Effector CD4-positive, alpha-beta T cell (primary cell): ENCODE measurements around the gene ZNF609.
A peak's percentile ranks its signal among the peaks of the same experiment; 100 is the strongest.

Experiments used
- DNase-seq: peaks from one replicate; pipeline ENCODE4 v3.0.0-alpha.2; 2020

The ZNF609 gene

DNA sequence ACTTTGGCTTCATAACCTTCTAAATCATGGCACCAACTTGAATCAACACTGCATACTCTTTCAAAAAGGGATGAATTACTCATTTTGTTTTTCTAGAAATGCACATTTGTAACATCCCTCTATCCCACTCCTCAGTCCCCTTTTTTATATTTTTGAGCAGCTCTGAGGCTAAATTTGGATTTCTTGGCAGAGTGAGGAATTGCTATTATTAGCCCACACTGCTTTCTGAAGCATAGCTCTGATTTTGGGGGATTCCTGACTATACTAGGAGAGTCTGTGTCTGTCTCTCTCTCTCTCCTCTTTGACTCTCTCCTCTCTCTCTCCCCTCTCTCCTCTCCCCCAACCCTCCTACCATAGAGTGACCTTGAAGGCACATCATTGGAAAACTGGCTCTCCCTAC, 238.4 kb downstream of the ZNF609 start:
- no peak for DNase-seq

DNA sequence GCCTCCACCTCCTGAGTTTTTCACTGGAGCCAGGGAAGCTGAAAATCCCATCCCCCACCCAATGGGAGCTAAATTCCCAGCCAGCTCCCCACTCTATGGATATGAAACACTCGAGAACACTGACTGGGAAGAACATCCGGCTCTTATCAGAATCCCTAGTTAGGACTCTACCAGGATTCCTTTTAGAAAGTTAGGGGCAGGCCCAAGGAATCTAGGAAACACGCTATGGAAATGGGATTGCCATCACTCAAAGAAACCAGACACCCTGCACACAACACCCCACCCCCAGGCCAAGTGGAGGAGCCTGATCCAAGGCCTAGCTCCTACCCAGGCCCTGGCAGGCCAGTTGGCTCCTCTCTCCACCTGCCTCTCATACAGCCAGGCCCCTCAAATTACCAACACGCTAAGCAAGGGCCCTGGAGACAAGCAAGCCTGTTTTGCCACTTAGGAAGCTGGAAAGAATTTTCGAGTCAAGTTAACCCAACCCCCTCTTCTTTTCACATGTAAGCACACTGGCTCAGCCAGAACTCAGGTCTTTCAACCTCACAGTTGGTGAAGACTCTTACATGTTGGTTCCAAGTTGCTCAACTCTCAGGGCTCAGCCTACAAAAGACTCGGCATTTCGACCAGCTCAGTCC, 239.5 kb downstream of the ZNF609 start:
- no peak for DNase-seq

DNA sequence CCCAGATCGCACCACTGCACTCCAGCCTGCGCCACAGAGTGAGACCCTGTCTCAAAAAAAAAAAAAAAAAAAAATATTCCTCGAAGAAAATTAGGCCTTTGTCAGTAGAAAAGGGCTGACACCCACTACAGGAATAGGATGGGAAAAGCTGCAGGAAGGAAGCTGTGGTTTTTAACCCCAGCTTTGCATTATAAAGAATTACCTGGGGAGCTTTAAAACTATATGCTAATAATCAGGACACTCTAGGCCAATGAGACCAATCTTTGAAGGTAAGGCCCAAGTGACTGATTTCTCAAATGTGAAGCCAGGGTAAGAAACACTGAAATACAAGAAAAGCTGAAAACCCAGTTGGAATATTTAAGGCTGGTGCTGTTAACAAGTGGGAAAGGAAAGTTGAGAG, 240.7 kb downstream of the ZNF609 start:
- DNase-seq = no peak

DNA sequence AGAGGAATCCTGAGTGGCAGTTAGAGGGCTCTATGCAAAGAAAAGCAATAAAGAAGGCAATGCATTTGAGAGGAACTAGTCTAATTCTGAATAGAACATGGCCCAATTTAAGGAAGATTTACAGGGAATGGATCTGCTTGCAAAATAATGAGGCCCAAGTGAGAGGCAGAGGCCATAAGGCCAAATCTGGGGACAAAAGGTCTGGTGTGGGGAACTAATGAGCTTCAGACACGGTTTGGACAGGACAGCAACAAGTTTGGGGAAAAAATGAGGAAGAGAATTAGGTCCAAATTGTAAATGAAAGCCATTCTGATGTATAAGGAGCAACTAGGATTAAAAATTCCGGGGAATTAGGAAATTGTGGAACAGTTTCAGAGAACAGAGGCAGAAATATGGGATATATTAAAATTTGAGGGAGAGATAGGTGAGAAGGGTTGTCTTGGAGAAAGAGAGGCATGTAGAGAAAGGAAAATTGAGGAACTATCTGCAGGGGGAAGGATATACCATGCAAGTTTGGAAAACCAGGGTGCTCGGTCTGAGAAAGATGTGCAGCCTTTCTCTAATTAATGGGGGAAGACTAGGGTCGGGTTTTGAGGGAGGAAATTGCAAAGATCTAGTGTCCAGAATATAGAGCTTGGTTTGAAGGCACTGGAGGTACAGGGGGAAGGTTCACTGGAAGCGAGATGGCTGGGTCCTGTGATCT, 241.3 kb downstream of the ZNF609 start:
- DNase-seq = no peak

DNA sequence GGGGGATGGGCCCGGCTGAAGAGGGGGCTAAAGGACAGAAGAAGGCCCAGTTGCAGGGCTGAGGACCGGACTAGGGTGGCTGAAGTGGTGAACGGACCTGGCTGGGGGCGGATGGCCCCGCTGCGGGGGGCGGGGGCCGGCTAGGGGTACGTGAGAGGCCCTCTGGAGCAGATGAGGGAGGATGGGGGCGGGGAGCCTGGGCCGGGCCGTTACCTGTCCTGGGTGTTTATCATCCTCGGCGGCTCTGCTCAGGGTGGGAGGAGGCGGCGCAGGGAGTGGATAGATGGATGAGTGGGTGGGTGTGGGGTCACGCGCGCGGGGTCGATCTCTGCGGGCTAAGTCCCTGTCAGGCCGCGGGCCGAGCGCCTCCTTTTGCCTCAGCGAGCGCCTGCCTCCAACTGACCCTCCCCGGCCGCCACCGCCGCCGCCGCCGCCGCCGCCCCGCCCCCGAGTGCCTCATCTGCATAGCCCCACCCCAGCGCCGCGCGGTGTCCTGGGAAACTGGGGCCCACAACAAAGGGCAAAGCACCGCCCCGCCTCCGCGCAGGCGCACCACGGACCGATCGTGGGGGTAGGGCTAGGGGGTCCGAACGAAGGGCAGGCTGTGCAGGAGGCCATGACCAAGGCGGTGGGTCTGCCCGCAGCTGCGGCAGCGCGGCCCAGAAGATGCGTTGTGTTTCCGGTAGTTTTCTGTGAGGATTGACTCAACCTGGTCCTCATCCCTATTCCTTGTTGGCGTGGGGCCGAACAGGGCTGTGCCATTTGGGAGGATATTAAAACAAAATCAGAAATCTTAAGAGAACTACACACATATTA, 242.6 kb downstream of the ZNF609 start:
- DNase-seq = peak; percentile 94

DNA sequence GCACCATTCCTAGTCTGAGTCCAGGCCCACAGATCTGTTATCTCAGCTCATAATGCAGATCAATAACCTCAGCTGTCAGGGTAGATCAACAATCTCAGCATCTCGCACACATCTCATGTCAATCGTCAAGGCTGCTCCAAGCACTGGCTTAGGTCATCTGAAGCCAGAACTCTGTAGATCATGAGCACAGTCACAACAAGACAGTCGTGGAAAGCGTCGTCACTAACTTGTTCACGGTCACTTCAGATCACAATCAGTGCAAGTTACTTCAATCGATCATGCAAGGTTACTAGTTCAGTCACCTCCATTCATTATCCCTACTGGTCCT, 243.2 kb downstream of the ZNF609 start:
- no peak for DNase-seq

DNA sequence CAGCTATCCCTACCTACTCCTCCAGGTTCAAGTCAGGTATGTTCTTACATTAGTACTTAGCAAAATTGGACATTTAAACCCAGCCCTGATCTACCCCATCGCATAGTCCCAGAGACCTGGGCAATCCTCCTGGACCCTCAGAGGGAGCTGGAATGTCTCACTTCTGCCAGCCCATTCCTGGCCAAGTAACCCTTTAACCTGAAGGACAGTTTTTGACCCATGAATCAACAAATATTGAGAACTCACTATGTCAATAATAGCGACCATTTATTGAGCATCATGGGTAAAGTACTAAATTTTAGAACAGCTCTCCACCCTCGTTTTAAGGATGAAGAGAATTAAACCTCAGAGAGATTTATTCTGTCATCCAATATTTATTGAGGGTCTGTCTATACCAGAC, 244.6 kb downstream of the ZNF609 start:
- no peak for DNase-seq

DNA sequence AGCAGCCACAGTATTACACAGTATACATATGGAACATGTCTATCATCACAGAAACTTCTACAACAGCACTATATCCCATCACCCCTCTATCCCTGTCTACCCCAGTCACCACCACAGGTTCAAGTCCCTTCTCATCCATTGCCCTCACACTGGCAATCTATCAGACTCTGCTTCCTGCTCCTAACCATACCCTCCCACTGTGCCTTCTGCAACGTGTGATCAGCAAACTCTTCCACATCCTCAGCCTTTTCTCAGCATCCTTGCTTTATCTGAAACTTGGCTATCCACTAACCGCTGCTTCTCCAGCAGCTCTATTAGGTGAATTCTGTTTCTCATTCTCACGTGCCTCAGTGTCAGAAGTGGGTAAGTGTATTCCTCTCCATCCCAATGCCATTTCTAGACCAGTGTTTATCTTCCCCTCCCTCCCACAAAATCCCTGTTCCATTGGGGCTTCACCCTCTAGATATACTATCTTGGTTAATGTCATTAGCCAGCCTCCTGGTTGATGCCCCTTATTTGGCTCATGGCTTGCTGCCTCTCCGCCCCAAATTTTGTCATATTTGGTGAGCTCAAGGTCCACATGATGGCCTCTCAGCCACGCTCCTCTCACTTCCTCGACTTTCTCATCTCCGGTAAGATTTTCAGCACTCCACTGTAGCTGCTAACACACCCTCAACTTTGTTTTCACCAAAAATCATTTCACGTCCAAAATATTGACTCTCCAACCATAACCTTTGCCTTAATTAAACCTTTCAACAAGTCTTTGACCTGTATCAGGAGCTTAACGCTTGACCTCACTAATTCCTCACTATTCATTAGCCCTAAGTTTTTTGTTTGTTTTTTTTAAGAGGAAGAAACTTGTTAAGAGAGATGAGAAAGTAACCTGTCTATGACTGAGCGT, 245.9 kb downstream of the ZNF609 start:
- no peak for DNase-seq

DNA sequence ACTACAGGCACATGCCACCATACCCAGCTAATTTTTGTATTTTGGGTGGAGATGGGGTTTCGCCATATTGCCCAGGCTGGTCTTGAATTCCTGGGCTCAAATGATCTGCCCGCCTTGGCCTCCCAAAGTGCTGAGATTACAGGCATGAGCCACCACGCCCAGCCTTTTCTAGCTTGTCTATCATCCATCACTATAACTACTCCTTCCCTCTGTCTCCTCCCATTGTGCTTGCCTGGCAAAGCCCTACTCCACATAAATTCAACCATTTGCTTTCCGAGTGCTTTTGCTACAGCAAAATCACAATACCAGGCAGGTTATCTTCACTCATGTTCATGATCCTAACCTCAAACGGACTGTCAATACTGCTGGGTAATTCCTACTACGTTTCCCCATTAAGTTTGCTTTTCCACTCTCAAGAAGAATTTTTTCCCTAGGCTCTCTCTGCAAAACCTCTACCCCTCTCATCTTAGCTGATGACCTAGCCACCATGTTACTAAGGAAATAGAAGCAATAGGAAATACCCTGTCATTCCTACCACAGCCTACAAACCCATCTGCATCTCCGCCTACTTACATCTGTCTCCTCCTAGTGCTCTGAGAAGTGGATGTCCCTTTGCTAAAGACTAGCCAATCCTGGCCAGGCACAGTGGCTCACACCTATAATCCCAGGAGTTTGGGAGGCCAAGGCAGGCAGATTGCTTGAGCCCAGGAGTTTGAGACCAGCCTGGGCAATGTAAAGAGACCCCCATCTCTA, 250.5 kb downstream of the ZNF609 start:
- DNase-seq = no peak

DNA sequence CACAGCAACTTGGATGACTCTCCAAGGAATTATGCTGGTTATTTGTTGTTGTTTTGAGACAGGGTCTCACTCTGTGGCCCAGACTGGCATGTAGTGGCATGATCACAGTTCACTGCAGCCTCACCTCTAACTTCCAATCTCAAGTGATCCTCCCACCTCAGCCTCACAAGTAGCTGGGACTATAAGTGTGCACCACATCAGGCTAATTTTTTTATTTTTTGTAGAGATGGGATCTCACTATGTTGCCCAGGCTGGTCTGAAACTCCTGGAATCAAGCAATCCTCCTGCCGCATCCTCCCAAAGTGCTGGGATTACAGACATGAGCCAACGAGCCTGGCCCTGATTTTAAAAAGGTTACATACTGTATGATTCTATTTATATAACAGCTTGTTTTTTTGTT, 252.0 kb downstream of the ZNF609 start:
- DNase-seq = no peak

DNA sequence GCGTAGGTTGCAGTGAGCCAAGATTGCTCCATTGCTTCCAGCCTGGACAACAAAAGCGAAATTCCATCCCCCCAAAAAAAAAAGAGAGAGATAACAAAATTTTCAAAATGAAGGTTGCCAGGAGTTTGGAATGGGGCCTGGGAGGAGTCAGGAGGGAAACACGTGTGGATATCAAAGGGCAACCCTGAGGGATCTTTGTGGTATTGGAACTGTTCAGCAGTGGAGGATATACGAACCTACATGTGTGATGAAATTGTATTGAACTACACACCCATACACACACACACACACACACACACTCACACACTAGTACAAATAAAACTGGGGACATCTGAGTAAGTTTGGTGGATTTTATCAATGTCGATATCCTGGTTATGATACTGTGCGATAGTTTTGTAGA, 253.2 kb downstream of the ZNF609 start:
- DNase-seq = no peak

DNA sequence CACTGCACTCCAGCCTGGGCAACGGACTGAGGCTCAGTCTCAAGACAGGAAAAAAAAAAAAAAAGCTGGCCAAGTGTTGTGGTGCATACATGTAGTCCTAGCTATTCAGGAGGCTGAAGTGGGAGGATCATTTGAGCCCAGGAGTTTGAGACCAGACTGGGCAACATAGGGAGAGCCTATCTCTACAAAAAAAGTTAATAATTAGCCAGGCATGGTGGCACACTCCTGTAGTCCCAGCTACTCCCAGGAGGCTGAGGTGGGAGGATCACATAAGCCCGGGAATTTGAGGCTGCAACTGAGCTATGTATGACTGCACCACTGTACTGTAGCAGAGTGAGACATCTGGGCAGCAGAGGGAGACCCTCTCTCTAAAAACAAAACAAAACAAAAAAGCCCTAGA, 256.1 kb downstream of the ZNF609 start:
- DNase-seq = no peak

DNA sequence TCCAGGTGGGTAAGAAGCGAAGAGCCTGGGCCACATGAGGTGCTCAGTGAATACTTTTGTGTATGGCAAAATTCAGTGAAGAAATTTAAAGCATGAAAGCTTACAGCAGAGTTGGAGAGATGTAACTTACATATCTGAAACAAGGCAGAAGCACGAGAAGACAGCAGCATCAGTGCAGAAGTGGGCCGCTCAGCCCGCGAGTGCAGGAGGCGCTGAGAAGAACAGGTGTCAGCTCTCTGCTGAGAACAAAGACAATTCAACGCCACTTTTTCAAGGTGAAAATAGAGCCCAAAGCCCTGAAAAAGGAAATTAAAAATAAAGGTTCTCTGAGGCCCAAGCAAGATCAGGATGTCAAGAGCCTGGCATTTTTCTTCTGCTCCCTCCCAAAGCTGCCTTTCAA, 256.8 kb downstream of the ZNF609 start:
- DNase-seq = no peak

DNA sequence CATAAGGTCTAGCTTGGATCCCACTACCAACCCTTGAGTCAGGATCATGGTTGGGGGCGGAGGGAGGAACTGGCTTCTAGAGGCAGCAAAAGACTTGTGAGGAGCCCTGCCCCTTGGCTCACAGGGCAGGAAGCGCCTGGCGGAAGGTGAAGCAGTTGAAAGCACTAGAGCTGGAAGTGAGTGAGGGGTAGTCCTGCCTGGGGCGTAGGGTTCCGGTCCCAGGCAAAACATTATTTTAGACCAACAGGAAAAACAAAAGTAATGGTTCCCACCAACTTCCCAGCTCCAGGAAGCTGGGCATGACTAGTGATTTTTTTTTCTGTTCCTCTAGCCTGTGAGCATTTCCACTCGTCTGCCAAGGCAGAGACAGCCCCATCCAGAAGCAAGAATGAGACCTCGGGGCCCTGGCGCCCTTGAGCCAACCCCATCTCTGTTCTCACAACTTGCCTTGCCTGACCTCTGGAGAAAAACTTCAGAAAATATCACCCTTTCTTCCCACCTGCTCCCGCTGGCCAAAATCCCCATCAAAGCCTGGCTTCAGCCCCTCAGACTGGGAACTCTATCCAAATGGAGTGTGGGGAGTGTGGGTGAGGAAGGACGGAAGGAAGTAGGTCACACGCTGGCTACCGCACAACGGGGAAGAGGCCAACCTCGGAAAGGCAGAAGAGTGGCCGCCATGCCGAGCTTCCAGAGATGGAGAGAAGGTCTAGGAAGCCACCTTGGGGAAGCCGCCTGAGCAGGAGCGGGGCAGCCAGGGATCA, 257.5 kb downstream of the ZNF609 start:
- DNase-seq = no peak

DNA sequence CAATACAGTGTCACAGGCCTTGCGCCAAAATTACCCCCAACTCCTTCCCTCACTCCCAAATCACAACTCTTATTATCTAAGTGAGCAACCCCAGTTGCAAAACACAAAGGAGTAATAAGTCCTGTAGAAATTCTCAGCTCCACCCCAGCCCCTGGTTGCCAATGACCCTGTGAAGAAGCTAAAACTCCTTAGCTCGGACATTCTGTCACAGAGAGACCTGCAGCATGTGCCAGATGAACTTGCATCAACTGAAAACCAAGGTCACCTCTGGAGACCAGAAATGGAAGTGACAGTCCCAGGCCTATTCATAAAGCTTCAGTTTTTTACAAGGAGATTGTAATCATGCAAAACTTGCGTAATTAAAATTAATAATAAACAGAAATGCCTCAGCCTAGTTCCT, 259.8 kb downstream of the ZNF609 start:
- no peak for DNase-seq

DNA sequence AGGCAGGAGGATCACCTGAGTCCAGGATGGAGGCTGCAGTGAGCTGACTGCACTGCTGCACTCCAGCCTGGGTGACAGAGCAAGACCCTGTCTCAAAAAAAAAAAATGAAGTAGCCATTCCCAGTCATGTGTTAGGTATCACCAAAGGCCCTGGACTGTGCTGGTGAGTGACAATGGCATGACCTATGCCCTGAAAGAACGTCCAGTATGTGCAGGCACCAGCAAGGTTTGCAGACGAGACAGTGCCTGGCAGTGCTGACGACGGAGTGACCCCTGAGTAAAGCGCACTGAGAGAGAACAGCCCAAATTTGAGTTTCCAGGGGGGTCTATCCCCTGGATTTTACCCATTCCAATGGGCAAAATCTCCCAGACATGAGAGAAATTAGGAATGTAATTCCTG, 269.8 kb downstream of the ZNF609 start:
- no peak for DNase-seq

DNA sequence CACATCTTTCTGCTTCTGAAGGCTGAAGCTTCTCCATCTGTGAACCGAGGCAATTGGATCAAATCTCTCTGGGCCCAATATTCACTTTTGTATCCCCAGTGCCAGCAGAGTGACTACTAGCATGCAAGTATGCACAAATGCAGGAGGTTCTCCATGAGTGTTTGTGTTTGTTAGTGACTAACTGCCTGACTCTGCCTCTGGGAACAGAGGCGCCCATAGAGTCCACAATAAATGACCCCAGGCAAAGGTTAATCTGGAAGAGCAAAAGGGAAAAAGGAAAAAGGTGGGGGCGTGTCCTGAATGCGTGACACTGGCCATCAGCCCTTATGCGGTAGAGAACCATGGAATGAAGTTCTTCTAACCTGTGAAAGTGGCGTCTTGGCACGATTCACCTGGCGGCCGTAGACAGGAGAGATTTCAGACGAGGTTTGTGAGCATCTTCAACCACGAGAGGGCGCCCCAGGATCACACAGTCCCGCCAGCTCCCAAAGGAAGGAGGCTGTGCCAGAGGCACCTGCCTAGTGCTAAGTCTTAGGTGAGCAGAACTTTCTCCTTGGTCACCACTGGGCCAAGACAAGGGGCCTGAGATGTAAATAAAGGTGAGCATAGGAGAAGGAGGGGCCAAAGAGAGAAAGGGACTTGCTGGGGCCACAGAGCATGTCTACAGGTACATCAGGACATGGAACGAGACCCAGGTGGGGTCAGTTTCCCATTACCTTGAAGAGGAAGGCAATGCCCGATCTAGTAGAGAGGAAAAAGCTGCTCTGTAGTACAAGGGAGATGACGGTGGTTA, 270.8 kb downstream of the ZNF609 start:
- peak; percentile 84 for DNase-seq

DNA sequence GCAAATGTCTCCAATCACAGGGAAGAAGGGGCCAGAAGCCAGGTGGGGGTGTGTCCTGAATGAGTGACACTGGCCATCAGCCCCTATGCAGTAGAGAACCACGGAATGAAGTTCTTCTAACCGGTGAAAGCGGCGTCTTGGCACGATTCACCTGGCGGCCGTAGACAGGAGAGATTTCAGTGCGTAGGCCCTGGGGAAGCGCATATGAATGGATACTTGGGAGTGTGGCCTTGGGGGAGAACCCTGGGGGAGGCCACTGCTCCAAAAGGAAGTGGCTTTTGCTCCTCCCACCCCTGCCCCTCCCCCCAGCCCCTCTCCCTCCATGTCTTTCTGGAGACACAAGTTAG, 271.4 kb downstream of the ZNF609 start:
- no peak for DNase-seq

DNA sequence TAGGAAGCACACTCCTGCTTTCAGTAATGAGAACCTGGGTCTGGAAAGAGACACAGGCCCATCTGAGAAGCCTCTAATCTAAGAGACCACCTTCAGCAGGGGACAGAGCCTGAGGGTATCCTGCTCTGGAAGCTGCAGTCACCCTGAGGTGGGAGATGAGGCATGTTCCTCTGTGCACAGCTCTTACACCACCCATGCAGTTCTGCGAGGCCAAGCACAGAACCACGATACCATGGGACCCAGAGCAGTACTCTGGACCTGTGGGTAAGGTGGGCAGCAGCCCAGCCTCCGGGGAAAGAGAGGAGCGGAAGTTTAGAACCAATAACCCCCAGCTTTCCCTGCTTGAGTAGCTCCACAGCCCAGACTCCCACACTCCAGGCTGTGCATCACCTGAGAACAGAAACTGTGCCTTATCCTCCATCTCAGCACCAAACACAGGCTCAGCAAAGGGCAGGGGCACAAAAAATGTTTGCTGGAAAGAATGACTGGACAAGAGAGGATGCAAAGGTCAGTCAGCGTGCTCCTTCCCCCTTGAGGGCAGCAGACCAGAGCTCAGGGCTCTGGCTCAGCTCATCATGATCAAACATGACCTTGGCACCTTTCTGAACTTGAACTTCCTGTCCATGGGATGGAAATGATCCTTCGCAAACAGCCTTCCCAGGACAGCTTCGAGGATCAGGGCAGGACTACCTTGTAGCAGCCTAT, 271.9 kb downstream of the ZNF609 start:
- DNase-seq = no peak
